ENCODE measurements around the gene RAPGEF5.

Gene RAPGEF5

DNA sequence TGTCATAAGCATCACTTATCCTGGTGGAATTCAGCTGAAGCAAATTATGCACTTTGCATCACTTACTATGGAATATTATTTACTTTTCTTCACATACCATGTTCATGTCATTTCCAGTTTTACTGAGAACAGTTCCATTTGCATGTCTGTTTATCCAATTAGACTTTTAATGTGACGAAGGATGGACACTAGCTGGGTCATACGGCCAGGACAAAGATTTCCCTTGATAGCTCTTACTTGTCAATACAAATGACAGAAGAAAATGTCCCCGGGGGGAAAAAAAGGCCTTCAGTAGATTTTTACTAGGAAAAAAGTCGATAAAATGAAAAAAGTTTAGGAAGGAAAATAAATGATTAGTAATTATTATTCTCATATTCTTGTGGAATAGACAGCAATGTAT lies 106.6 kb downstream of the RAPGEF5 start:
- DNase-seq = no peak
- intact Hi-C loops (cut with DNase I) = loop anchor here (10.0 kb wide), 1 partner anchor 106 kb away; no protein-coding TSS in a partner anchor

DNA sequence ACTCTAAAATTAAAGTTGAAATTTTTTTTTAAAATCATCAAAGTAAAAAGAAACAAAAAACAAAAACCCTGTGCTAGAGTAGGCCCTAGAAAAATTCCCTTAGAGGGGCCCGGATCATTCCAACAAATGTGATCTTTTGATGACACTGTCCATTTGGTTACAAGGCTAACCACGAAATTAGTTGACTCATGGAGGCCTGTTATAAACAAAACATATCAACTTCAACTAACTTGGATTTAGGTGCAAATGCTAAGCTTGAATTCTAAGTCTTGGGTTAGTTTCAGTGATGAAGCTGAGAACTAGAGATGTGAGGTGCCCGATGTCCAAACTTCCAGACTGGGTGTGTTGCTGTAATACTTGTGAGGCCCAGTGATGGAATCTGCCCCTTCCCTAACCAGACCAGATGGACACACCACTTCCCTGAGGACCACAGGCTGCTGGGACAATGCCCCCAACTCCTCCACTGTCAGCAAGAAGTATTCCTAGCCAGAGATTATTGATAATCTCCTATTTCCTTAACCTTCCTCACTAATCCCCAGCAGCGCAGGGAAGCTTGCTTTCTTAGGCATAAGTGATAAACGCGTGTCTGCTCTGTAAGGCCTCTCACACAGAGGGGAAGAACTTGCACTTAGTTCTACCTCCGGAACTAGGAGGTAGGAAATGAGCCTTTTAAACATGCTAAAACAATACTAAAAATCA lies 108.7 kb downstream of the RAPGEF5 start:
- intact Hi-C loops (cut with DNase I) = no loop called here
- no peak for DNase-seq

DNA sequence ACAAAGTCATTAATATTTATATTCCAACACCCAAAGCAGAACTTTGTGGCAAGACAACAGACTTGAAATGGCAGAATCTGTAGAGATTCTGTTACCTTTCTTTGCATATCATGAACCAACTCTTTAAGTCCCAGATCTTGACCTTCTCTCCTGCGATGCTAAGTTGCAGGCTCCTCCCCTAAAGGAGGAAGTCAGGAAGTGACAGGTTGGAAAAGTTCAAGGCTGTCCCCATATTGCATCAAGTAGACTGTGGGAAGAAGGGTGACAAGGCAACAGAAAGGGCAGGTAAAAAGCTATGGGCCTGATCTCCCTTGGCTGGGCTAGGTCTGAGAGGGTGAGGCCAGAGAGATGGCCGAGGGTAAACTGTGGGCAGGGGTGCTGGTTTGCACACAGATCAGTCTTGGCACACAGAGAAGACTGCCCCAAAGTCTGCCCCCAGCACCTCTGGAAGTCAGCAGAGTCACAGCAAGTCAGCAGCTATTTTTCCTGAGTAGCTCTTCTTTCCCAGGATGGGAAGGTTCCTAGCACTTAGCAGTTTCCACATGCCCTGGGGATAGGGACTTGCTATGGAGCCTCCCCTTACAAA lies 115.1 kb downstream of the RAPGEF5 start:
- DNase-seq = no peak
- intact Hi-C loops (cut with DNase I) = no loop called here

DNA sequence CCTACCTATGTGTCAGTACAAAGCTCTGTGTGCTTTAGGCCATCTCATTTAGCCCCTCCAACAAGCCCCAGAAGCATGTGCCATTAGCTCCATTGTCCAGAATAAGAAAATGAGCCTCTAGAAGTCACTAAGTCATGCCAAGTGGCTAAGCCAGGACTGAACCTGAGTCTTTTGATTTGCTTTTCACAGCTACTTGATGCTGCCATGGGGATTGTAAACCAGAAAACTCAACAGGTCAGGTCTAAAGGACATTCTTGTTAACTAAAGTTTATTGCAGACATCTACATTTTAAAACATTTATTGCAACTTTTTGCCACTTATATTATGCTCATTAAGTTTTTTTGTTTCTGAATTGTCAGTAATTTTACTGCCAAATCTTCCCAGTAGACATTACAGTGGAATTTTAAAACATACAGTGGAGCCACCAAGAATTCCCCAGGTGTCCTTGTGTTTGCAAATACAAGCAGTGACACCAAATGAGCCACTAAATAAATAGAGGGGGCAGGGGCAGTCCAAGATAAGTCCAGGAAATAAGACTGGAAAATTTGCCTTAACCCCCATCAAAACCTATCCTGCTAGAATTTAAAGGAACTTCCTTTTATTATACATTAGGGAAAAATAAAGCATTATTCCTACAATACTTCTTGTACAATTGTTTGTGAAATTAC lies 115.9 kb downstream of the RAPGEF5 start:
- no peak for DNase-seq
- intact Hi-C loops (cut with DNase I) = no loop called here

DNA sequence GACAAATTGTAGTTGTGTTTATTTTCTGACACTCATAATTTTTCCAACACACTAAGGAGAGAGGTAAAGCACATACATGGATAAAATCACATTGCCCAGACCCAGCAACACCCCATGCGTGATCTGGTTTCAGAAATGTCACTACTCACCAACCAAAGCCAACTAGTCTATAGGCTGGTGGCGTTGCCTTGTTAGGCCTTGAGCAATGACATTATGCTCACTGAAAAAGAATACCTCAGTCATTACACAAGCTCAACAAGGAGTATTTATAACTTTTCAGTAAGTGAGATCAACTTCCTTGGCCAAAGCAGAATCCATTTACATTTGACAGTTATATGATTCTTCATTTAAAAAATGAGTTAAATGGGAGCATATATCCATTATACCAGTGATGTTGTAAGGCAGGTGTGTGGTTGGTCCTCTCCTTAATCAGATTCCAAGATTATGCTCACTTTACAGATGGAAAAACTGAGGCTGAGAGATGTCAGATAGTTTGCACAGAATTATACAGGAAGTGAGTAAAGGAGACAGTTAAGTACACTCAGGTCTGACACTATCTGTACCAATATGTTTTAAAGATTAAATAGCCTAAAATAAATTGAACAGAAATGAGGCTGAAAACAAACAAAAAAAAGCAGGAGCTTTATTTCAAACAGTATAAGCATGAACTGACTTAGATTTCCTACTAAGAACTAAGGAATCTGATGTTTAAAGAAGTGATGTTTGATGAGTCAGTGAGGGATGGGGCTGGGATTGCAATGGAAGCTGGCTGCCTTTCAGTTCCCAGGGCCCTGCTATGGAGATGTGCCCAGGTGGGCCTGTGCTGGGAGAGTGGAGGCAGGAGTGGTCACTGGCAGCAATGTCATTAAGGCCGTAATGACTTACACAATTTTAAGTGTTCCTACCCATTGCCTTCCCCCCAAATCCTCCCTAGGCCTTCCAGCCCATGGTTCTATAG lies 118.3 kb downstream of the RAPGEF5 start:
- intact Hi-C loops (cut with DNase I) = no loop called here
- DNase-seq = no peak

DNA sequence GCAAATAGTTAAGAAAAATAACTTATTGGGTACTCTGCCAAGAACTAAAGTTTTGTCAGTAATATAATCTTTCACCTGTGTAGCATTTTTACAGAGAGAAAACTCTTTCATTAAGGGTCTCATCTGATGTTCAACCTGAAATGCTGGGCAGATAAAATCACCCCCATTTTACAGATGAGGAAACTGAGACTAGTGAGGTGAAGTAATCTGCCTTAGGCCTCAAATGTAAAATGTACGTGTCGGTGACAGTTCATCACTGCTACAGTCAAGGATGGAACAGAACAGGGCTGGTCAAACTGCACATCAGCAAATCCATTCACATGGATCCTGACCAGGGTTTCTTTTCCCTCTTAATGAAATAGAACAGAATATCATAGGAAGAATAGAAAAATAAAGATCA lies 121.8 kb downstream of the RAPGEF5 start:
- DNase-seq = no peak

DNA sequence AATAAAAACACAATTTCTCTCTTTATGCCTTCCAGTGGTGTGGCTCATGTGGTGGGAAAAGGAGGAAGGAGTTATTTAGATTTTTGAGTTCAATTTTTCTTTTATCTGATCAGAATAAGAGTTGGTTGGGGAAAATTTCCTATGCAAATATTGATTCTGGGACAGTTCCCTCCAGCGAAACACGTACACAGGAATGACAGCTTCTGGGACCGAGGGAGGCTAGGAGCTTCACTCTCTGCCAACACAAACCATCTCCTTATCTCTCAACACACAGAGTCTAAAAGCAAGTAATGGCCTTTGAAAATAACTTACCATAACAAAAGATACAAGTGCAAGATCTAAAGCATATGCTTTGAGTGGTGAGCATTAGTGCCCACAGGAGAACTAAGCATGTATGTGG lies 122.7 kb downstream of the RAPGEF5 start:
- intact Hi-C loops (cut with DNase I) = no loop called here
- no peak for DNase-seq

More for the DNA sequence above, 121.8 kb downstream of the RAPGEF5 start:
- intact Hi-C loops (cut with DNase I) = no loop called here

DNA sequence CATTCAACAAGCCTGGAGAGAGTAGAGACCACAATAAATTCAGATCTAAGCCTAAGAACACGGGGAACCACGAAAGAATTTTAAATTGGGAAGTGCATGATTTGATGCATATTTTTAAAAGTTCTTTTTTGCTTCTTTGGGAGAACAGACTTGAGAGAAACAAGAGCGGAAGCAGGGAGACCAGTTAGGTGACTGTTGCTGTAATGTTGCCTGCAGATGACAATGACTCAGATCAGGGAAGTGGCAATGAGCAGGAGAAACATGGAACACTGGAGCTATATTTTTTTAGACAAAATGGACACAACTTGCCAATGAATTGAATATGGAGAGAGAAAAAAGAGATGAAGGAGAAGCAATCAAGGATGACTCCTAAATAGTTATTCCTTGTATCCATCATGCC lies 125.1 kb downstream of the RAPGEF5 start:
- intact Hi-C loops (cut with DNase I) = no loop called here
- no peak for DNase-seq

DNA sequence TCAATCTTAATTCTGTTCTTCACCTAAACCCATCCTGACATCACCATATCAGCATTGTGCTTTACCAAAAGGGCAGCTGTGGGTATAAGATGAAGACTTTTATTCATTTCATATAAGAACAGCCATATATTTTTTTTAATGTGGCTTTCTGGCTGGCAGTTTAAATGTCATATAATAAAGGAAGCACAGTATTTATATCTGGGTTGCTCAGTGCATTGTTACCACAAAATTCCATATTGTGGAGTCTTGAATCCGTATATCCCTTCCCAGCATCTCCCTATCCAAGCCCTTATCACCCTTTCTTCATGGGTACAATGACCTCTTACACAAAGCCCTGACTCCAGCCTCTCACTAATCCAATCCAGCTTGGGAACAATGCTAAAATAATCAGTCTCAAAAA lies 125.8 kb downstream of the RAPGEF5 start:
- no peak for DNase-seq
- intact Hi-C loops (cut with DNase I) = no loop called here

DNA sequence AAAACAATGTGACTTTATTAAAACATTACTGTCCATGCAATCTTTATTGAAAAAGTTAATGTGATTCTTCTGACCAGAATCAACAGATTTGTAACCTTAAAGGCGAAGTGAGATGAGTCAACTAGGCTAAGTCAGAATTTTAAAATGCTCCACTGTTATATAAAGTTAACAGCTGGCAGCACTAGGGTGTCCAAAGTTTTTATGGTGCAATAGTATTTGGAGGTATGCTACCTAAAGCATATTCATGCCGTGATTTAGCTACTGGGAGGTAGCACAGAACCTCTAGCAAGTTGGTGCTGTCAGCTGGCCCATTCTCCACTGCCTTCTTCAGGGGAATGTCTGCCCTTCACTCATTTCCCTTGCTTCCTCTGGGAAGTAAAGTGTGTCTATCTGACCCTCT lies 126.7 kb downstream of the RAPGEF5 start:
- intact Hi-C loops (cut with DNase I) = no loop called here
- DNase-seq = no peak

DNA sequence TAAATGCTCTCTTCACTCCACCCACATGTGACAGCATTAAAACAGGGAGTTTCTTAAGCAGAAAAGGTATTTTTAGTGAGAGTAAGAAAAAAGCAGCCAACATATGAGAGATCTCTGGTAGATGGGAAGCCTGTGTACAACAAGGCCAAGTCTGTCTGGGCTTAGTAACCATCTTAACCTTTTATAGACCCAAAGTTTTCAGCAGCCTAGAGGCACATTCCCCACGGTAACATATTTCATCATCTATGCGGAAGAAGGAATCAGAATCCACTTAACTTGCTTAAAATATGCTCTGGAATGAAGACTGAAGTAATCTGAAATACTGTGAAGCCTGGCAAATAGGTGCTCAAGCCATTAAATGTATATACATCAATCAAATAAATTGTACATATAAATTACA lies 127.8 kb downstream of the RAPGEF5 start:
- DNase-seq = peak in 2 of 42 donors; percentile 45 to 50
- intact Hi-C loops (cut with DNase I) = no loop called here

DNA sequence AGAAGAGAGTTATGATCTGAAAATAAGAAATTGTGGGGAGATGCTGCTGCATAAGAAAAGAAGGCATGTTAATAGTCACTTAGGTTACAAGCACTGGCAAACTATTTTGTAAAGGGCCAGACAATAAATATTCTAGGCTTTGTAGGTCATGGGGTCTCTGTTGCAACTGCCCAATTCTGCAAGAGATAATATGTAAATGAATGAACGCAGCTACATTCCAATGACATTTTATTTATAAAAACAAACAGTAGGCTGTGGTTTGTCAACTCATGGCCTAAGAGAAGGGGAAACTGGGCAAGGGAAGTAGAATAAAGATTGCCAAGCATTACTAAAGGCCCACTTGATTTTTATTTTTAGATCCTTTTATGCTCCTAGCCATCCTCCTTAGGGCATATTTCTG lies 133.1 kb downstream of the RAPGEF5 start:
- intact Hi-C loops (cut with DNase I) = no loop called here
- DNase-seq = no peak

DNA sequence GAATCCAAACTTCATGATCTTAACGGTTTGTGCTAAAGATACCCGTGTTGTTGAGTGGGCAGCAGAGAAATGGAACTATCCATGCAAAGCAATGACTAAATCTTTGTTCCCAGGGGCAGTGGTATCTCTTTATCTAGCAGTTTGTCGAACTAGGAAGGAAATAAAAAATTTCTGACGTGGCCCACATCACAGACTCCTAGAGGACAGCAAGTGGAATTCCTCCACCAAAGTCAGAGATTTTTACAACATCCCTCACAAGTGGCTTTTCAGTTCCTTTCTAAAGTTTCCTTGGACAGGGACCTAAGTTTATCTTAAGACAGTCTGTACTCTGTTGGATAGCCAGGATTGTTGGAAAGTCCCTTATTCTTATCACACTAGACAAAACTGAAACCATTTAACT lies 136.0 kb downstream of the RAPGEF5 start:
- intact Hi-C loops (cut with DNase I) = no loop called here
- no peak for DNase-seq

DNA sequence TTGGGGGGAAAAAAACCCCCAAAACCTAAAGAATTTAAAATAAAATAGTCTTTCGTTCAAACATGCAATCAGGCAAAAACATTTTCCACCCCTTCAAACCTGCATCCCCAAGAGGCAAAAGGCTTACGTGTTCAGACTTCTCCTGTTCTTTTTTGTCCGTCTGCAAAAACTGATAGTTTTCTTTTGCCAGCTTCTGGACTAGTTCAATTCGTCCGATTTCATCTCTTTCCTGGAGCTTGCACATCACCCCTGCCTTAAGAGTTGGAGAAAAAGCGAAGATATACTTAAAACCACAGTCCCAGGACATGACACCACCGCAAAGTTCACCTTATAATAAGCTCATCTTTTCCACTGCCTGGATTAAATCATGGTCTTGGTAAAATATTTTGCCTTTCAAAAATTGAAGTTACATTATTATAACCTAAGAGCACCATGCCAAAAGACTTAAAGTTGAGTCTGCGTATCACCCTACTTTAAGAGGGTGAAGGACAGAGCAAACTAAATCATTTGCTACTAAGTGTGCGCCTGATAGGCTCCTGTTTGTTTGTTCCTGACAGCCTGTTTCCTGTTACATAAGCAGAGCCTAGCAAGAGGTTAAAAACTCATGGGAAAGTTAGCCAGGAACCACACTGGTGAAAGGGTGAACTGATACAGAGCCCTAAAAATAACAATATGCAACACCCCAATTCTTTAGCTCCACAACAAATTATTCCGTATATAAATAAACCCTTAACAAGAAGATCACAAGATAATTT lies 137.0 kb downstream of the RAPGEF5 start:
- intact Hi-C loops (cut with DNase I) = no loop called here
- no peak for DNase-seq

DNA sequence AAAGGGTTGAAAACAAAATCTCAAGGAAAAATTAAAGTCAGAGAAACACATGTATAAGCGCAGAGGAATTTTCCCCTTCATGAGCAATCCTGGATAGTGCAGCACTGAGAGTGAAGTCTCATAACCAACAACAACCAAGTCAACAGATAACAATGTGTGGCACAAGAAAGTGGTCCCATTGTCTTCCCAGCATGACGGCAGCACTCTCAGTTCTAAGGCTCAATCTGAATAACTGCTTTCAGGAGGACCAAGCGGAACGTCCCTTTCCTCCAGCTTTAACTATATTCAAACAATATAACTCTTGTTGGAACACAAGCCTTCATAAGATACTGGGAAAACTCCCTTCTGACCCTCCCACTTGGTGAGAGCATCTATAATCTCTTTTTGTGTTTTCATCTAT lies 137.9 kb downstream of the RAPGEF5 start:
- intact Hi-C loops (cut with DNase I) = no loop called here
- DNase-seq = peak in 41 of 42 donors; percentile 14 to 92 (median 77)

DNA sequence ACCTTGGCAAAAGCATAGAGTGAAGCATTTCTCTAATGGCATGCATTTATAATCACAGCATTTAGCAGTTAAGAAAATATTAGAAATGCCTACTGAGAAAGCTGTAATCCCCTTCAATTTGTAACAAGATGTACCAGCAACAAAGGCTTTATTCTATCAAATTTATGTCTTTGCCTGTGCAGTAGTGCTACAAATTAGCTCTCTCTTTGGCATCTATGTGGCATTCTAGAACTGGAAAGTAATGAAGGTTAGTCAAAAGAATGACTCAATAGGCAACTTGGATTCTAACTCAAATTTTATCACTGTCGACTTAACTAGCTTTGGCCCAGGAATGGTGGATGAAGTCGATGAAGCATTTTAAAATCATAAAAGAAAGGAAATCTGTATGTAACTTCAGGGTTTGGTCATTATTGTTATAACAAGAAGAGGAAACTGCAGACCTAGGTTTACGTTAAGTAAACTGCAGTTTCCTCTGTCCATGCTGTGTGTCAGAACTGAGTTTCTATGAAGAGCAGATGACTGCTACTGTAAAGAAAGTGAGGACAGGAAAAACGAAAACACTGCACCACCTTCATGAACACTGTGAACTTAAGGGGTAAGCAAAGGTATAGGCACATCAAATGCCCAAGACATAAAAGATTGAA lies 140.0 kb downstream of the RAPGEF5 start:
- DNase-seq = no peak
- intact Hi-C loops (cut with DNase I) = no loop called here

DNA sequence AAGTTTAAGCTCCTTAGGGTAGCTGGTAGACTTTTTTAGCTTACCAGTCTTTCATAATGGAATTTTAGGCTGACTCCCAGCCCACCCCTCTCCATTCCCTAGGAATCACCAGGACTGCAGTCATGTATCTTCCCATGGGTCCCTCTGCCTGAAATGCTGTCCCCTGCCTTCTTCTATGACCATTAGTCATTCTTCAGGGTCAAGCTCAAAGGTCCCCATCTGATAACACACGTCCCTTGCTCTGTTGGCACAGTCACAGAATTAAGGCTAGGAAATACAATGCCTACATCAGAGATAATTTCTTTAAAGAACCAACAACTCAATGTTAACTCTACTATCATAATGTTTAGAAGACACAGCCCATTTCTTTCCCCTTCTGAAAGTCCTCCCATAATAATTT lies 140.6 kb downstream of the RAPGEF5 start:
- intact Hi-C loops (cut with DNase I) = no loop called here
- no peak for DNase-seq

DNA sequence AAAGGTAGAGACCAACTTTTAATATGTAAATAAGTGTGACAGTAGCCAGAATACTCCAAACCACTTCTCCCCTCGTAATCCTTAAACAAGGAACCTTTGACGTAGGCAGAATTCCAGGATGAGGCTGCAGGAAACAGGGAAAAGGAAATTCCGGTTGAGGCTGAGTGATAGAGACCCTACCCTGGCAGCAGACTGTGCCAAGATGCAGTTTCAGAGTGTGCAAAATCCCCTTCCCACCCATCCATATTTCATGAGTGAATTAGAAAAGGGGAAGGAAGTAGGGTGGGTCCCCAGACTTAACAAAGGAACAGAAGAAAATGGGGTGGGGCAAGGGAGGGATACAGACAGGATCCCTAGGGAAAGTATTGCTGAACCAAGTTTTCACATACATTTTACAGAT lies 143.0 kb downstream of the RAPGEF5 start:
- no peak for DNase-seq
- intact Hi-C loops (cut with DNase I) = no loop called here
